WTC11 (cell line): ENCODE data around the gene PPAT. TPM values are rescaled to one million over a fixed set of nuclear protein-coding genes. Genes with fewer than 3 reads are reported as not detected.
"Not testable (repeated sequence)": the region's sequence is repeated elsewhere in the genome, so short reads cannot be mapped to it uniquely, and the experiment has no call there.

Experiments
- ATAC-seq: fragments of 200-7000 bp; cut with Tn5 transposase; 2 replicates; pipeline ENCODE4 v1.10.0; 2021; ENCODE audit warnings: mild to moderate bottlenecking, moderate library complexity
- CTCF ChIA-PET: fragments of 300-600 bp; sonication (Branson Sonifier 250); formaldehyde crosslinking; loops from one replicate; lab custom pipeline; 2021; ENCODE audit warnings: antibody characterized with exemption; lab: Charles Lee
- POLR2A ChIA-PET: fragments of 350-600 bp; sonication (Branson Sonifier 250); formaldehyde crosslinking; loops from one replicate; lab custom pipeline; 2021; ENCODE audit warnings: antibody characterized with exemption; lab: Charles Lee
- DNase-seq: peaks from one replicate; pipeline ENCODE4 v3.0.0; 2021; ENCODE audit warnings: low spot score
- H3K27ac Mint-ChIP-seq: 2 replicates; pipeline ENCODE4 v1.8.0; 2021; ENCODE audit warnings: mixed read lengths
- H3K27me3 Mint-ChIP-seq: 2 replicates; pipeline ENCODE4 v1.8.0; 2021; ENCODE audit warnings: low read depth, mild to moderate bottlenecking, moderate library complexity, mixed read lengths
- H3K36me3 Mint-ChIP-seq: 2 replicates; pipeline ENCODE4 v1.8.0; 2021; ENCODE audit warnings: mixed read lengths
- H3K4me1 Mint-ChIP-seq: 2 replicates; pipeline ENCODE4 v1.8.0; 2022; ENCODE audit warnings: mixed read lengths
- H3K4me3 Mint-ChIP-seq: 2 replicates; pipeline ENCODE4 v1.8.0; 2021; ENCODE audit warnings: mild to moderate bottlenecking, moderate library complexity, mixed read lengths
- H3K9me3 Mint-ChIP-seq: 2 replicates; pipeline ENCODE4 v1.8.0; 2021; ENCODE audit warnings: mixed read lengths
- ESRRA ChIP-seq: sonication (generic); formaldehyde crosslinking; IDR thresholded peaks from 2 replicates; pipeline ENCODE4 v1.8.1; 2022; ENCODE audit warnings: mild to moderate bottlenecking, missing genetic modification reagents, borderline replicate concordance
- MXD4 ChIP-seq: fragments of 250-450 bp; sonication (Bioruptor Pico); IDR thresholded peaks from 2 replicates; pipeline ENCODE4 v1.8.0; 2021; ENCODE audit warnings: mild to moderate bottlenecking, moderate library complexity, borderline replicate concordance
- NFYB ChIP-seq: sonication (generic); formaldehyde crosslinking; conservative IDR thresholded peaks from 2 replicates; pipeline ENCODE4 v1.8.0; 2022; ENCODE audit warnings: low read depth, missing genetic modification reagents
- ZNF138 ChIP-seq: sonication (generic); formaldehyde crosslinking; conservative IDR thresholded peaks from 2 replicates; pipeline ENCODE4 v1.8.1; 2022; ENCODE audit warnings: mild to moderate bottlenecking, moderate library complexity, missing genetic modification reagents
- total RNA-seq: library from RNA; stranded (reverse); gene quantifications from 3 replicates; pipeline ENCODE4 v1.2.3, GENCODE V29; 2021
- TF ChIP-seq, protein P1 (sequence below): fragments of 200-600 bp; IDR thresholded peaks from 2 replicates; pipeline ENCODE4 v1.8.0; 2022; ENCODE audit warnings: antibody characterized with exemption
- TF ChIP-seq, protein P2 (sequence below): sonication (generic); formaldehyde crosslinking; IDR thresholded peaks from 2 replicates; pipeline ENCODE4 v1.8.0; 2023; ENCODE audit warnings: mild to moderate bottlenecking, missing genetic modification reagents
- TF ChIP-seq, protein P3 (sequence below): sonication (generic); formaldehyde crosslinking; conservative IDR thresholded peaks from 2 replicates; pipeline ENCODE4 v1.8.1; 2023; ENCODE audit warnings: mild to moderate bottlenecking, low read depth, missing genetic modification reagents, moderate library complexity
- TF ChIP-seq, protein P4 (sequence below): sonication (generic); formaldehyde crosslinking; IDR thresholded peaks from 2 replicates; pipeline ENCODE4 v1.8.1; 2022; ENCODE audit warnings: low read depth, missing genetic modification reagents, borderline replicate concordance
- TF ChIP-seq, protein P5 (sequence below): sonication (generic); formaldehyde crosslinking; IDR thresholded peaks from 2 replicates; pipeline ENCODE4 v1.8.1; 2022; ENCODE audit warnings: mild to moderate bottlenecking, missing genetic modification reagents, moderate library complexity, borderline replicate concordance
- TF ChIP-seq, protein P6 (sequence below): sonication (generic); formaldehyde crosslinking; IDR thresholded peaks from 2 replicates; pipeline ENCODE4 v1.8.0; 2023; ENCODE audit warnings: missing genetic modification reagents

The PPAT gene
- total RNA-seq, 1 experiment from 2014 or later = 83.4 TPM

DNA sequence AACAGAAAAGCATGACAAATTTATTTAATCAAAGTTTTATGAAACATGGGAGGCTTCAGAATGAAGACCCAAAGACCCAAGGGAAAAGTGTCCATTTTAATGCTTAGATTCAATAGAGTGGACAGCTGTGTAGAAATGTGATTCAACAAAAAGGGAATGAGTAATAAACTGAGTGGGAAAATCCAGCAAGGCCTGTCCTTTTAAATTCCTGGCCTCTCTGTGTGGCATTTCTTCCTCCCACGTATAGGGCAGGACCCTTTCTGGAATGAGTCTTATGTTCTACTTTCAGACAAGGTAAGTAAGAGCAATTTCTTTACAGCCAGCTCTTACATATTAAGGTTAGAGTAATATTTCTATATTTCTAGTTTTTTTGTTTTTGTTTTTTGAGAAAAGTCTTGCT, 62.6 kb downstream of the PPAT start (continued):
- TF ChIP-seq MXD4 (CRISPR knock-in tag) = no peak

DNA sequence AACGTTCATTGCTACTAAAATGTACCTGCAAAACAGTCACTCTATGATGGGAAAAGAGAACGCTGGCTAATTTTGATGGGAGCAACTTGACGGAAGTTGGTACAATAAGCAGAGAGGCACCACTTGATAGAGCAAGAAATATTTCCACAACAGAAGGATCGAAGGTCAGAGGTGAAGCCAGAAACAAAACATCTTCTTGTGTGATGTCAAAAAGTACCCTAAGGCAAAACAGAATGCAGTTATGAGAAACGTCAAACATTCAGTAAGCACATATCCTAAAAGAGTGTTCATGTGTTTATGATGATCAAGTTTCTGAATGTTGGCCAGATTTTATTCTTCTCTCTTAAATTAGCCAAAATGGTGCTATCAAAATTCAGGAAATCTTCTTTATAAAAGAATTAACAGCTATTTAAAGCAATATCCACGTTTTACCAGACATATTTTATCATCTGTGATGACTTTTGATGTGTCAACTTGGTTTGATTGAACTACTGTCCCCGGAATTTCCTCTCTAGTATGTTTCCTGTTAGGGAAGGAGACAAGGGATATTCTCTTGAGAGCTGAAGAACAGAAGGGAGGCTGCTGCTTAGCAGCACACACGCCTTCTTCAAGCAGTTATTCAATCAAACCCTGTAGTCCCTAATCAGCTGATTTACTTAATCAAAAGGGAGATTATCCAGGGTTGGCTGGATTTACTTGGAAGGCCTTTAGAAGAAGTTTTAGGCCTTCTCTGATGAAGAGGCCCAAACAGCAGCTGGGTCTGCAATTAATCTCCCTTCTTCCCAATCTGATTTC, 63.8 kb downstream of the PPAT start:
- H3K27me3 Mint-ChIP-seq = no peaks in the 10 kb centered on the region
- DNase-seq (no peak), ATAC-seq (no peak)
- peaks cover 5% of the 10 kb centered on the region; the same call in 1 of the 2 replicates for H3K9me3 Mint-ChIP-seq
- TF ChIP-seq, protein P1, sequence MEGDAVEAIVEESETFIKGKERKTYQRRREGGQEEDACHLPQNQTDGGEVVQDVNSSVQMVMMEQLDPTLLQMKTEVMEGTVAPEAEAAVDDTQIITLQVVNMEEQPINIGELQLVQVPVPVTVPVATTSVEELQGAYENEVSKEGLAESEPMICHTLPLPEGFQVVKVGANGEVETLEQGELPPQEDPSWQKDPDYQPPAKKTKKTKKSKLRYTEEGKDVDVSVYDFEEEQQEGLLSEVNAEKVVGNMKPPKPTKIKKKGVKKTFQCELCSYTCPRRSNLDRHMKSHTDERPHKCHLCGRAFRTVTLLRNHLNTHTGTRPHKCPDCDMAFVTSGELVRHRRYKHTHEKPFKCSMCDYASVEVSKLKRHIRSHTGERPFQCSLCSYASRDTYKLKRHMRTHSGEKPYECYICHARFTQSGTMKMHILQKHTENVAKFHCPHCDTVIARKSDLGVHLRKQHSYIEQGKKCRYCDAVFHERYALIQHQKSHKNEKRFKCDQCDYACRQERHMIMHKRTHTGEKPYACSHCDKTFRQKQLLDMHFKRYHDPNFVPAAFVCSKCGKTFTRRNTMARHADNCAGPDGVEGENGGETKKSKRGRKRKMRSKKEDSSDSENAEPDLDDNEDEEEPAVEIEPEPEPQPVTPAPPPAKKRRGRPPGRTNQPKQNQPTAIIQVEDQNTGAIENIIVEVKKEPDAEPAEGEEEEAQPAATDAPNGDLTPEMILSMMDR = no peak
- TF ChIP-seq, protein P2, sequence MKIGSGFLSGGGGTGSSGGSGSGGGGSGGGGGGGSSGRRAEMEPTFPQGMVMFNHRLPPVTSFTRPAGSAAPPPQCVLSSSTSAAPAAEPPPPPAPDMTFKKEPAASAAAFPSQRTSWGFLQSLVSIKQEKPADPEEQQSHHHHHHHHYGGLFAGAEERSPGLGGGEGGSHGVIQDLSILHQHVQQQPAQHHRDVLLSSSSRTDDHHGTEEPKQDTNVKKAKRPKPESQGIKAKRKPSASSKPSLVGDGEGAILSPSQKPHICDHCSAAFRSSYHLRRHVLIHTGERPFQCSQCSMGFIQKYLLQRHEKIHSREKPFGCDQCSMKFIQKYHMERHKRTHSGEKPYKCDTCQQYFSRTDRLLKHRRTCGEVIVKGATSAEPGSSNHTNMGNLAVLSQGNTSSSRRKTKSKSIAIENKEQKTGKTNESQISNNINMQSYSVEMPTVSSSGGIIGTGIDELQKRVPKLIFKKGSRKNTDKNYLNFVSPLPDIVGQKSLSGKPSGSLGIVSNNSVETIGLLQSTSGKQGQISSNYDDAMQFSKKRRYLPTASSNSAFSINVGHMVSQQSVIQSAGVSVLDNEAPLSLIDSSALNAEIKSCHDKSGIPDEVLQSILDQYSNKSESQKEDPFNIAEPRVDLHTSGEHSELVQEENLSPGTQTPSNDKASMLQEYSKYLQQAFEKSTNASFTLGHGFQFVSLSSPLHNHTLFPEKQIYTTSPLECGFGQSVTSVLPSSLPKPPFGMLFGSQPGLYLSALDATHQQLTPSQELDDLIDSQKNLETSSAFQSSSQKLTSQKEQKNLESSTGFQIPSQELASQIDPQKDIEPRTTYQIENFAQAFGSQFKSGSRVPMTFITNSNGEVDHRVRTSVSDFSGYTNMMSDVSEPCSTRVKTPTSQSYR = no peak
- TF ChIP-seq, protein P3, sequence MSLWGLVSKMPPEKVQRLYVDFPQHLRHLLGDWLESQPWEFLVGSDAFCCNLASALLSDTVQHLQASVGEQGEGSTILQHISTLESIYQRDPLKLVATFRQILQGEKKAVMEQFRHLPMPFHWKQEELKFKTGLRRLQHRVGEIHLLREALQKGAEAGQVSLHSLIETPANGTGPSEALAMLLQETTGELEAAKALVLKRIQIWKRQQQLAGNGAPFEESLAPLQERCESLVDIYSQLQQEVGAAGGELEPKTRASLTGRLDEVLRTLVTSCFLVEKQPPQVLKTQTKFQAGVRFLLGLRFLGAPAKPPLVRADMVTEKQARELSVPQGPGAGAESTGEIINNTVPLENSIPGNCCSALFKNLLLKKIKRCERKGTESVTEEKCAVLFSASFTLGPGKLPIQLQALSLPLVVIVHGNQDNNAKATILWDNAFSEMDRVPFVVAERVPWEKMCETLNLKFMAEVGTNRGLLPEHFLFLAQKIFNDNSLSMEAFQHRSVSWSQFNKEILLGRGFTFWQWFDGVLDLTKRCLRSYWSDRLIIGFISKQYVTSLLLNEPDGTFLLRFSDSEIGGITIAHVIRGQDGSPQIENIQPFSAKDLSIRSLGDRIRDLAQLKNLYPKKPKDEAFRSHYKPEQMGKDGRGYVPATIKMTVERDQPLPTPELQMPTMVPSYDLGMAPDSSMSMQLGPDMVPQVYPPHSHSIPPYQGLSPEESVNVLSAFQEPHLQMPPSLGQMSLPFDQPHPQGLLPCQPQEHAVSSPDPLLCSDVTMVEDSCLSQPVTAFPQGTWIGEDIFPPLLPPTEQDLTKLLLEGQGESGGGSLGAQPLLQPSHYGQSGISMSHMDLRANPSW (CRISPR knock-in tag) = no peak
- TF ChIP-seq, protein P4, sequence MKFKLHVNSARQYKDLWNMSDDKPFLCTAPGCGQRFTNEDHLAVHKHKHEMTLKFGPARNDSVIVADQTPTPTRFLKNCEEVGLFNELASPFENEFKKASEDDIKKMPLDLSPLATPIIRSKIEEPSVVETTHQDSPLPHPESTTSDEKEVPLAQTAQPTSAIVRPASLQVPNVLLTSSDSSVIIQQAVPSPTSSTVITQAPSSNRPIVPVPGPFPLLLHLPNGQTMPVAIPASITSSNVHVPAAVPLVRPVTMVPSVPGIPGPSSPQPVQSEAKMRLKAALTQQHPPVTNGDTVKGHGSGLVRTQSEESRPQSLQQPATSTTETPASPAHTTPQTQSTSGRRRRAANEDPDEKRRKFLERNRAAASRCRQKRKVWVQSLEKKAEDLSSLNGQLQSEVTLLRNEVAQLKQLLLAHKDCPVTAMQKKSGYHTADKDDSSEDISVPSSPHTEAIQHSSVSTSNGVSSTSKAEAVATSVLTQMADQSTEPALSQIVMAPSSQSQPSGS = no peak
- H3K27ac Mint-ChIP-seq = no peak overlapping the region
- ChIA-PET CTCF (interaction anchor here (0.8 kb wide), 1 partner anchor 423 kb away, joined by 5 read pairs; the partner anchor contains the start of gene CEP135), POLR2A (no interaction called here)
- H3K36me3 Mint-ChIP-seq = peaks cover 32% of the 10 kb centered on the region
- H3K4me1 Mint-ChIP-seq = no peaks in the 10 kb centered on the region
- H3K4me3 Mint-ChIP-seq = no peak overlapping the region

DNA sequence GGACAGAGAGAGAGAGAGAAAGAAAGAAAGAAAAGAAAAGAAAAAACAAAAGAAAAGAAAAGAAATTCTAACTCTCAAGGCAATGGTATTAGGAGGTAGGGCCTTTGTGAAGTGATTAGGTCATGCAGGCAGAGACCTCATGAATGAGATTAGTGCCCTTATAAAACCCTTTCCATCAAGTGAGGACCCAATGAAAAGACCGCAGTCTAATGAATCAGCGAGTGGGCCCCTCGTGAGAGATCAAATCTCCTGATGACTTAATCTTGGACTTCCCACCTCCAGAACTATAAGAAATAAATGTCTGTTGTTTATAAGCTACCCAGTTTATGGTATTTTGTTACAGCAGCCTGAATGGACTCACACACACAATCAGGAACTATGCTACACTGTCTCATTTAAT, 65.0 kb downstream of the PPAT start:
- Mint-ChIP-seq H3K4me3 (no peak overlapping the region), H3K27ac (no peak overlapping the region), H3K27me3 (no peaks in the 10 kb centered on the region)
- DNase-seq (no peak), ATAC-seq (no peak)
- CTCF ChIA-PET = no interaction called here
- POLR2A ChIA-PET = no interaction called here
- TF ChIP-seq ESRRA (CRISPR knock-in tag) = no peak
- TF ChIP-seq, protein P5, sequence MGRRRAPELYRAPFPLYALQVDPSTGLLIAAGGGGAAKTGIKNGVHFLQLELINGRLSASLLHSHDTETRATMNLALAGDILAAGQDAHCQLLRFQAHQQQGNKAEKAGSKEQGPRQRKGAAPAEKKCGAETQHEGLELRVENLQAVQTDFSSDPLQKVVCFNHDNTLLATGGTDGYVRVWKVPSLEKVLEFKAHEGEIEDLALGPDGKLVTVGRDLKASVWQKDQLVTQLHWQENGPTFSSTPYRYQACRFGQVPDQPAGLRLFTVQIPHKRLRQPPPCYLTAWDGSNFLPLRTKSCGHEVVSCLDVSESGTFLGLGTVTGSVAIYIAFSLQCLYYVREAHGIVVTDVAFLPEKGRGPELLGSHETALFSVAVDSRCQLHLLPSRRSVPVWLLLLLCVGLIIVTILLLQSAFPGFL = no peak
- TF ChIP-seq ZNF138 = no peak
- no peak for TF ChIP-seq NFYB
- TF ChIP-seq, protein P6, sequence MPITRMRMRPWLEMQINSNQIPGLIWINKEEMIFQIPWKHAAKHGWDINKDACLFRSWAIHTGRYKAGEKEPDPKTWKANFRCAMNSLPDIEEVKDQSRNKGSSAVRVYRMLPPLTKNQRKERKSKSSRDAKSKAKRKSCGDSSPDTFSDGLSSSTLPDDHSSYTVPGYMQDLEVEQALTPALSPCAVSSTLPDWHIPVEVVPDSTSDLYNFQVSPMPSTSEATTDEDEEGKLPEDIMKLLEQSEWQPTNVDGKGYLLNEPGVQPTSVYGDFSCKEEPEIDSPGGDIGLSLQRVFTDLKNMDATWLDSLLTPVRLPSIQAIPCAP (CRISPR knock-in tag) = no peak
- TF ChIP-seq, all 79 proteins: peak for 0
- peaks cover 11% of the 10 kb centered on the region for H3K9me3 Mint-ChIP-seq
- H3K36me3 Mint-ChIP-seq = peaks cover 36% of the 10 kb centered on the region
- no peaks in the 10 kb centered on the region for H3K4me1 Mint-ChIP-seq

DNA sequence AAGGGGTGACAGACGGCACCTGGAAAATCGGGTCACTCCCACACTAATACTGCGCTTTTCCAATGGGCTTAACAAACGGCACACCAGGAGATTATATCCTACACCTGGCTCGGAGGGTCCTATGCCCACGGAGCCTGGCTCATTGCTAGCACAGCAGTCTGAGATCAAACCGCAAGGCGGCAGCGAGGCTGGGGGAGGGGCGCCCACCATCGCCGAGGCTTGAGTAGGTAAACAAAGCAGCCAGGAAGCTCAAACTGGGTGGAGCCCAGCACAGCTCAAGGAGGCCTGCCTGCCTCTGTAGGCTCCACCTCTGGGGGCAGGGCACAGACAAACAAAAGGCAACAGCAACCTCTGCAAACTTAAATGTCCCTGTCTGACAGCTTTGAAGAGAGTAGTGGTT, 72.4 kb downstream of the PPAT start:
- H3K9me3 Mint-ChIP-seq = peaks cover 48% of the 10 kb centered on the region
- H3K4me1 Mint-ChIP-seq, CTCF ChIA-PET, H3K27me3 Mint-ChIP-seq, H3K4me3 Mint-ChIP-seq, POLR2A ChIA-PET, DNase-seq, ATAC-seq, H3K27ac Mint-ChIP-seq: not testable (repeated sequence)
- peaks cover 67% of the 10 kb centered on the region for H3K36me3 Mint-ChIP-seq
